ENCODE measurements around the gene CAPZA1. TPM values are rescaled to one million over a fixed set of nuclear protein-coding genes. Genes with fewer than 3 reads are reported as not detected.

The CAPZA1 gene
- polyA plus RNA-seq, 1 of the 3 experiments (the other 2 are of a cell fraction): 50.8 TPM

GRCh38 chr1:112678605-112679004 is 59.0 kb downstream of the CAPZA1 start:
- no peak for DNase-seq
- no peak for TF ChIP-seq MEF2A (IDR thresholded peaks at IDR 0.05; ENCODE audit: borderline replicate concordance, low read depth)
- TF ChIP-seq ELF1 (IDR thresholded peaks at IDR 0.05): no peak
- no peak for TF ChIP-seq FOSL2 (IDR thresholded peaks at IDR 0.05; ENCODE audit: borderline replicate concordance, low read depth)
- no peak for TF ChIP-seq RAD21 (IDR thresholded peaks at IDR 0.05; ENCODE audit: low read length)
- no peak for TF ChIP-seq MXI1 (IDR thresholded peaks at IDR 0.05; ENCODE audit: low read depth, low read length)
- TF ChIP-seq REST (IDR thresholded peaks at IDR 0.05; ENCODE audit: low read depth, low read length): no peak
- no peak for TF ChIP-seq NRF1 (IDR thresholded peaks at IDR 0.05; ENCODE audit: low read depth, low read length)
- no peak for TF ChIP-seq SIN3A (IDR thresholded peaks at IDR 0.05; ENCODE audit: borderline replicate concordance, low read depth, low read length)
- TF ChIP-seq TAF1 (IDR thresholded peaks at IDR 0.05; ENCODE audit: borderline replicate concordance, low read depth, low read length): no peak
- TF ChIP-seq YY1 (IDR thresholded peaks at IDR 0.05; ENCODE audit: low read depth): no peak
- no peak for TF ChIP-seq RFX5 (IDR thresholded peaks at IDR 0.05; ENCODE audit: low read length)
- TF ChIP-seq CTCF (IDR thresholded peaks at IDR 0.05): no peak
- no peak for TF ChIP-seq USF2 (IDR thresholded peaks at IDR 0.05; ENCODE audit: borderline replicate concordance, low read depth, low read length)
- ChIA-PET POLR2A (no interaction called here), CTCF (no interaction called here)
- Histone ChIP-seq H3K9ac (no peak overlapping the region), H3K4me3 (ENCODE audit: low read depth in 2 of 2, low read length in 1 of 2) (no peak overlapping the region), H3K36me3 (replicated peaks in 1 of 2; ENCODE audit: control insufficient read depth in 1 of 2, insufficient read depth in 2 of 2, low read length in 1 of 2) (peaks cover 0 to 3% of the 10 kb centered on the region in 2 experiments), H3K4me2 (no peak overlapping the region), H3K79me2 (ENCODE audit: insufficient read depth) (peaks cover 74% of the 10 kb centered on the region), H3K27me3 (ENCODE audit: insufficient read depth) (no peaks in the 10 kb centered on the region), H3K9me3 (no peaks in the 10 kb centered on the region), H3K9me2 (no peaks in the 10 kb centered on the region), H4K20me1 (ENCODE audit: insufficient read depth) (no peaks in the 10 kb centered on the region), H2AFZ (ENCODE audit: low read depth) (no peak overlapping the region), H3K27ac (ENCODE audit: low read depth in 2 of 2, low read length in 1 of 2) (no peak overlapping the region), H3F3A (replicated peaks; ENCODE audit: insufficient read depth) (peaks cover 7% of the 10 kb centered on the region), H3K4me1 (ENCODE audit: control insufficient read depth in 1 of 2, insufficient read depth in 2 of 2, low read depth in 1 of 2, low read length in 1 of 2) (peaks cover 7 to 10% of the 10 kb centered on the region in 2 experiments; a peak in 3 of 4 replicates)
- whole genome bisulfite sequencing (ENCODE audit: low lambda C conversion rate): 96% methylated on average over 3 of the region's 3 CpGs

Measured in SK-N-SH (cell line).